ENCODE measurements around the gene XRCC5.

Gene XRCC5

GRCh38 chr2:216245391-216245975 lies 136.3 kb downstream of the XRCC5 start:
- no peaks in the 10 kb centered on the region for H3K79me2 ChIP-seq (ENCODE audit: insufficient read depth, low read length)
- no peaks in the 10 kb centered on the region for H3K27me3 ChIP-seq (ENCODE audit: low read length)
- TF ChIP-seq, protein P1, sequence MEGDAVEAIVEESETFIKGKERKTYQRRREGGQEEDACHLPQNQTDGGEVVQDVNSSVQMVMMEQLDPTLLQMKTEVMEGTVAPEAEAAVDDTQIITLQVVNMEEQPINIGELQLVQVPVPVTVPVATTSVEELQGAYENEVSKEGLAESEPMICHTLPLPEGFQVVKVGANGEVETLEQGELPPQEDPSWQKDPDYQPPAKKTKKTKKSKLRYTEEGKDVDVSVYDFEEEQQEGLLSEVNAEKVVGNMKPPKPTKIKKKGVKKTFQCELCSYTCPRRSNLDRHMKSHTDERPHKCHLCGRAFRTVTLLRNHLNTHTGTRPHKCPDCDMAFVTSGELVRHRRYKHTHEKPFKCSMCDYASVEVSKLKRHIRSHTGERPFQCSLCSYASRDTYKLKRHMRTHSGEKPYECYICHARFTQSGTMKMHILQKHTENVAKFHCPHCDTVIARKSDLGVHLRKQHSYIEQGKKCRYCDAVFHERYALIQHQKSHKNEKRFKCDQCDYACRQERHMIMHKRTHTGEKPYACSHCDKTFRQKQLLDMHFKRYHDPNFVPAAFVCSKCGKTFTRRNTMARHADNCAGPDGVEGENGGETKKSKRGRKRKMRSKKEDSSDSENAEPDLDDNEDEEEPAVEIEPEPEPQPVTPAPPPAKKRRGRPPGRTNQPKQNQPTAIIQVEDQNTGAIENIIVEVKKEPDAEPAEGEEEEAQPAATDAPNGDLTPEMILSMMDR (IDR thresholded peaks at IDR 0.05; ENCODE audit: insufficient read depth, low read length, poor library complexity, severe bottlenecking) = no peak
- no peak for TF ChIP-seq EZH2phosphoT487 (conservative IDR thresholded peaks at IDR 0.05; ENCODE audit: low read length)
- H3F3A ChIP-seq (ENCODE audit: insufficient read depth) = no peaks in the 10 kb centered on the region
- H2AFZ ChIP-seq (ENCODE audit: low read depth, low read length, severe bottlenecking) = no peak overlapping the region
- no peaks in the 10 kb centered on the region for H3K36me3 ChIP-seq (ENCODE audit: low read length)
- H4K20me1 ChIP-seq (ENCODE audit: low read depth, low read length) = no peaks in the 10 kb centered on the region
- H3K27ac ChIP-seq (ENCODE audit: low read depth, low read length) = no peak overlapping the region
- no peak overlapping the region for H3K9ac ChIP-seq (ENCODE audit: low read length)
- no peaks in the 10 kb centered on the region for H3K9me3 ChIP-seq (ENCODE audit: insufficient read depth, low read length)
- no peak overlapping the region for H3K4me2 ChIP-seq (ENCODE audit: low read depth, low read length, poor library complexity, severe bottlenecking)
- H3K9me2 ChIP-seq (replicated peaks; ENCODE audit: insufficient read depth, low read length) = no peaks in the 10 kb centered on the region
- H3K4me3 ChIP-seq (ENCODE audit: insufficient read depth, low read length, poor library complexity, severe bottlenecking) = no peak overlapping the region

- no peak overlapping the region for H2AFZ ChIP-seq (ENCODE audit: low read depth, low read length, severe bottlenecking)
- H3F3A ChIP-seq (ENCODE audit: insufficient read depth) = no peaks in the 10 kb centered on the region
- no peak overlapping the region for H3K9ac ChIP-seq (ENCODE audit: low read length)
- no peak overlapping the region for H3K4me3 ChIP-seq (ENCODE audit: insufficient read depth, low read length, poor library complexity, severe bottlenecking)
- H3K9me3 ChIP-seq (ENCODE audit: insufficient read depth, low read length) = no peaks in the 10 kb centered on the region
- H3K27ac ChIP-seq (ENCODE audit: low read depth, low read length) = no peak overlapping the region
- no peak for TF ChIP-seq EZH2phosphoT487 (conservative IDR thresholded peaks at IDR 0.05; ENCODE audit: low read length)
- TF ChIP-seq, protein P1 (IDR thresholded peaks at IDR 0.05; ENCODE audit: insufficient read depth, low read length, poor library complexity, severe bottlenecking) = no peak
- H3K9me2 ChIP-seq (replicated peaks; ENCODE audit: insufficient read depth, low read length) = no peaks in the 10 kb centered on the region
- H3K36me3 ChIP-seq (ENCODE audit: low read length) = no peaks in the 10 kb centered on the region
- no peaks in the 10 kb centered on the region for H4K20me1 ChIP-seq (ENCODE audit: low read depth, low read length)
- no peaks in the 10 kb centered on the region for H3K27me3 ChIP-seq (ENCODE audit: low read length)
- no peaks in the 10 kb centered on the region for H3K79me2 ChIP-seq (ENCODE audit: insufficient read depth, low read length)
- H3K4me2 ChIP-seq (ENCODE audit: low read depth, low read length, poor library complexity, severe bottlenecking) = no peak overlapping the region
These were observed 137.6 kb downstream of the XRCC5 start for GRCh38 chr2:216246766-216247165.

Data from SU-DHL-6 (cell line).